SU-DHL-6 (cell line): ENCODE results near the gene TTC39C.

ENCODE experiments used
- EZH2phosphoT487 ChIP-seq: fragments of 200-600 bp; sonication (generic), shearing (Covaris generic); conservative IDR thresholded peaks from 2 replicates; pipeline ENCODE4 v1.6.1; 2018; ENCODE audit warnings: mild to moderate bottlenecking, antibody characterized with exemption, low read length, moderate library complexity, mixed read lengths
- TF ChIP-seq, protein P1 (sequence below): fragments of 200-600 bp; sonication (generic); IDR thresholded peaks from one replicate; pipeline ENCODE4 v1.5.1; 2017; ENCODE audit warnings: antibody characterized with exemption, mild to moderate bottlenecking, low read length, moderate library complexity; ENCODE audit not compliant: insufficient read depth, poor library complexity, severe bottlenecking

DNA sequence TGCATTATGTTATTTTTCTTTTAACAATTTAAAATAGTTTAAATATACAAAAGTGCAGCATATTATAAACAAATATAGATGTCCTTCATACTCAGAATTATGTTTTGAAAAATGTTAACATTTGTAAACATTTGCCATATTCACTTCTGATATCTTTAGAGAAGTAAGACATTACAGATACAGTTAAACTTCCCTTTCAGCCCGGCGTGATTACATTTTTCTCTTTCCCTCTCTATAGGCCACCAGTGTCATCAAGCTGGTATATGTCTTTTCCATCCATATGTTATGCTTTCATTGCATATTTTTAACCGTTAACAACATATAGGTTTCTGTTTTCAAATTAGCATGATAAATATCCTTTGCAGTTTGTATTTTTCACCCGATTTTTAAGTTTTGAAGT lies 27.1 kb downstream of the TTC39C start:
- TF ChIP-seq, protein P1, sequence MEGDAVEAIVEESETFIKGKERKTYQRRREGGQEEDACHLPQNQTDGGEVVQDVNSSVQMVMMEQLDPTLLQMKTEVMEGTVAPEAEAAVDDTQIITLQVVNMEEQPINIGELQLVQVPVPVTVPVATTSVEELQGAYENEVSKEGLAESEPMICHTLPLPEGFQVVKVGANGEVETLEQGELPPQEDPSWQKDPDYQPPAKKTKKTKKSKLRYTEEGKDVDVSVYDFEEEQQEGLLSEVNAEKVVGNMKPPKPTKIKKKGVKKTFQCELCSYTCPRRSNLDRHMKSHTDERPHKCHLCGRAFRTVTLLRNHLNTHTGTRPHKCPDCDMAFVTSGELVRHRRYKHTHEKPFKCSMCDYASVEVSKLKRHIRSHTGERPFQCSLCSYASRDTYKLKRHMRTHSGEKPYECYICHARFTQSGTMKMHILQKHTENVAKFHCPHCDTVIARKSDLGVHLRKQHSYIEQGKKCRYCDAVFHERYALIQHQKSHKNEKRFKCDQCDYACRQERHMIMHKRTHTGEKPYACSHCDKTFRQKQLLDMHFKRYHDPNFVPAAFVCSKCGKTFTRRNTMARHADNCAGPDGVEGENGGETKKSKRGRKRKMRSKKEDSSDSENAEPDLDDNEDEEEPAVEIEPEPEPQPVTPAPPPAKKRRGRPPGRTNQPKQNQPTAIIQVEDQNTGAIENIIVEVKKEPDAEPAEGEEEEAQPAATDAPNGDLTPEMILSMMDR, result no peak
- TF ChIP-seq EZH2phosphoT487, result no peak
